ENCODE results near the gene TIGD7. TPM values are rescaled to one million over a fixed set of nuclear protein-coding genes. Genes with fewer than 3 reads are reported as not detected.
A peak's percentile ranks its signal among the peaks of the same experiment; 100 is the strongest.

Gene TIGD7
- total and polyA plus RNA-seq, 2 of the 13 experiments (the other 11 are each of a cell fraction or from before 2014, with no cell fraction given), result not detected

- TF ChIP-seq ZNF567 (CRISPR knock-in tag; IDR thresholded peaks at IDR 0.05; ENCODE audit: borderline replicate concordance) (no peak), ZNF513 (CRISPR knock-in tag; conservative IDR thresholded peaks at IDR 0.05) (no peak)
- TF ChIP-seq, protein P1, sequence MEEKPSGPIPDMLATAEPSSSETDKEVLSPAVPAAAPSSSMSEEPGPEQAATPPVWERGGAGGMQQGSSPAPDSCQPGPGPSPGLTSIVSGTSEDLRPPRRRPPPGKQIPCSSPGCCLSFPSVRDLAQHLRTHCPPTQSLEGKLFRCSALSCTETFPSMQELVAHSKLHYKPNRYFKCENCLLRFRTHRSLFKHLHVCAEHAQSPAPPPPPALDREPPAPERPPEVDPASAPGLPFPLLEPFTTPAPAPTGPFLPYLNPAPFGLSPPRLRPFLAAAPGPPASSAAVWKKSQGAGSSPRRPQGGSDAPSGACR (CRISPR knock-in tag; IDR thresholded peaks at IDR 0.05), result no peak
These were observed 38.2 kb downstream of the TIGD7 start (continued) for GRCh38 chr16:3266873-3267537.

GRCh38 chr16:3264137-3265036, 40.8 kb downstream of the TIGD7 start:
- FAIRE-seq (peak; percentile 63), DNase-seq (ENCODE audit: low spot score) (peak; percentile 97), ATAC-seq (peak; percentile 92)
- POLR2A ChIA-PET, result interaction anchor here (0.6 to 4.6 kb wide), 22 partner anchors 8 to 202 kb away, joined by 3 to 64 read pairs (median 4); partner anchors contain the start of genes NAA60, ZNF174, ZNF200 and ZNF263
- H3K27ac ChIP-seq (ENCODE audit: extremely low read length, insufficient read depth, low read length), result peak overlapping the region; percentile 95
- H3K36me3 ChIP-seq (replicated peaks in 1 of 2; ENCODE audit: control insufficient read depth in 1 of 2, insufficient read depth in 2 of 2, low read length in 2 of 2), result no peaks in the 10 kb centered on the region
- no TSS peak for BruUV-seq (replicated peaks)
- CTCF ChIA-PET (ENCODE audit: low intra/inter-chr PET ratio, low total read pairs), result no interaction called here
- peak overlapping the region; percentile 78 for H3K9ac ChIP-seq (ENCODE audit: insufficient read depth, low read depth, low read length)
- no peaks in the 10 kb centered on the region for H3K27me3 ChIP-seq (ENCODE audit: control insufficient read depth in 1 of 2, insufficient read depth in 2 of 2, low read length in 2 of 2)
- intact Hi-C loops (cut with micrococcal nuclease; ENCODE audit: unreplicated experiment), result loop anchor here (2.0 to 5.0 kb wide), 2 partner anchors 18 to 72 kb away; partner anchors contain the start of gene ZNF263
- no peaks in the 10 kb centered on the region for H3K9me3 ChIP-seq (ENCODE audit: low read length)
- H4K20me1 ChIP-seq (ENCODE audit: insufficient read depth, low read length), result no peaks in the 10 kb centered on the region
- H2AFZ ChIP-seq (ENCODE audit: low read length), result no peak overlapping the region
- H3K79me2 ChIP-seq (ENCODE audit: insufficient read depth, low read length), result no peaks in the 10 kb centered on the region
- H3K4me3 ChIP-seq (replicated peaks in 1 of 3; ENCODE audit: insufficient read depth in 1 of 3, low read depth in 2 of 3, low read length in 3 of 3), result peak overlapping the region; percentile 60 to 79 (median 71)
- peak overlapping the region; percentile 95 for H3K4me2 ChIP-seq (ENCODE audit: low read depth, low read length)
- in situ Hi-C loops (cut with HindIII; ENCODE audit: extremely low pct_ligation_motif_present, low pct_unique_long_range_greater_than_20kb), result no loop called here
- WGBS (ENCODE audit: low lambda C conversion rate), result 1% methylated on average over 24 of the region's 77 CpGs
- H3K4me1 ChIP-seq (ENCODE audit: insufficient read depth, low read length), result peaks cover 71% of the 10 kb centered on the region
- no peak; the same call in 1 of the 2 replicates for TF ChIP-seq ELF1 (CRISPR knock-in tag; IDR thresholded peaks at IDR 0.05)
- TF ChIP-seq, protein P2, sequence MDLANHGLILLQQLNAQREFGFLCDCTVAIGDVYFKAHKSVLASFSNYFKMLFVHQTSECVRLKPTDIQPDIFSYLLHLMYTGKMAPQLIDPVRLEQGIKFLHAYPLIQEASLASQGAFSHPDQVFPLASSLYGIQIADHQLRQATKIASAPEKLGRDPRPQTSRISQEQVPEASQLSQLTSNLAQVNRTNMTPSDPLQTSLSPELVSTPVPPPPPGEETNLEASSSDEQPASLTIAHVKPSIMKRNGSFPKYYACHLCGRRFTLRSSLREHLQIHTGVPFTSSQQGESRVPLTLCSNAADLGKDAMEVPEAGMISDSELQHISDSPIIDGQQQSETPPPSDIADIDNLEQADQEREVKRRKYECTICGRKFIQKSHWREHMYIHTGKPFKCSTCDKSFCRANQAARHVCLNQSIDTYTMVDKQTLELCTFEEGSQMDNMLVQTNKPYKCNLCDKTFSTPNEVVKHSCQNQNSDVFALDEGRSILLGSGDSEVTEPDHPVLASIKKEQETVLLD (CRISPR knock-in tag; IDR thresholded peaks at IDR 0.05; ENCODE audit: low read depth), result no peak; the same call in 1 of the 2 replicates
- no peak for TF ChIP-seq ZNF691 (CRISPR knock-in tag; IDR thresholded peaks at IDR 0.05; ENCODE audit: borderline replicate concordance, low read depth)
- TF ChIP-seq ZNF629 (CRISPR knock-in tag; conservative IDR thresholded peaks at IDR 0.05), result no peak
- no peak for TF ChIP-seq CEBPG (CRISPR knock-in tag; IDR thresholded peaks at IDR 0.05)
- TF ChIP-seq ZNF276 (CRISPR knock-in tag; IDR thresholded peaks at IDR 0.05; ENCODE audit: low read depth), result no peak; the same call in 1 of the 2 replicates
- TF ChIP-seq, protein P3, sequence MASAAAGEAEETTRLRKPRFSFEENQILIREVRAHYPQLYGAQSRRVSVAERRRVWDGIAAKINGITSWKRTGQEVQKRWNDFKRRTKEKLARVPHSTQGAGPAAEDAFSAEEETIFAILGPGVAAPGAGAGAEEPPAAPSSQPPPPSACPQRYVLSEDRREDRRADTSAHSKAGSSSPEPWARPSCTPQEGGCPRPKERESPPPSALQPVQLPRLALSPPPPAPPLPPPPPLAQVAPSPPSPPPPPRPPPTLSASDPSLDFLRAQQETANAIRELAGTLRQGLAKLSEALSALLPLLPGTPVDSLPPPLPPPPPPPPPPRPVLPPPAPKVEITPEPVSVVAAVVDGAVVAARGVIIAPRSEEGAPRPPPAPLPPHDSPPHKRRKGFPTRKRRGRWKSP (CRISPR knock-in tag; IDR thresholded peaks at IDR 0.05), result peak; percentile 55; the same call in 1 of the 2 replicates
- TF ChIP-seq ZNF253 (CRISPR knock-in tag; IDR thresholded peaks at IDR 0.05; ENCODE audit: borderline replicate concordance), result no peak

Measured in HepG2 (cell line).